H9 (cell line): ENCODE data around the gene GALNT9. TPM values are rescaled to one million over a fixed set of nuclear protein-coding genes. Genes with fewer than 3 reads are reported as not detected.

ENCODE experiments used
- DNase-seq: peaks from one replicate; pipeline ENCODE4 v3.0.0-alpha.2; 2017
- H2AFZ ChIP-seq: one replicate; pipeline ENCODE4 v1.6.1; 2013; ENCODE audit warnings: mild to moderate bottlenecking, low read length, control low read depth, moderate library complexity
- H2AK5ac ChIP-seq: 2 replicates; pipeline ENCODE4 v1.6.1; 2013; ENCODE audit warnings: low read length, control low read depth, mixed read lengths; ENCODE audit not compliant: insufficient read length
- H2BK120ac ChIP-seq: one replicate; pipeline ENCODE4 v1.6.1; 2013; ENCODE audit warnings: low read depth, mild to moderate bottlenecking, low read length, control low read depth, inconsistent platforms; ENCODE audit not compliant: poor library complexity, severe bottlenecking
- H2BK12ac ChIP-seq: 2 replicates; pipeline ENCODE4 v1.6.1; 2013; ENCODE audit warnings: low read length, control low read depth, mixed read lengths, low read depth; ENCODE audit not compliant: insufficient read length
- H2BK15ac ChIP-seq: 2 replicates; pipeline ENCODE4 v1.6.1; 2013; ENCODE audit warnings: low read depth, low read length, control low read depth
- H2BK20ac ChIP-seq: one replicate; pipeline ENCODE4 v1.6.1; 2013; ENCODE audit warnings: low read depth, mild to moderate bottlenecking, low read length, control low read depth, inconsistent platforms; ENCODE audit not compliant: poor library complexity, severe bottlenecking
- H2BK5ac ChIP-seq: 2 replicates; pipeline ENCODE4 v1.6.1; 2013; ENCODE audit warnings: low read length, control low read depth, mixed read lengths; ENCODE audit not compliant: insufficient read length
- H3K14ac ChIP-seq: 2 replicates; pipeline ENCODE4 v1.6.1; 2013; ENCODE audit warnings: low read length, control low read depth; ENCODE audit not compliant: insufficient read depth
- H3K18ac ChIP-seq: 2 replicates; pipeline ENCODE4 v1.6.1; 2013; ENCODE audit warnings: low read depth, mild to moderate bottlenecking, mixed read lengths, low read length, control low read depth; ENCODE audit not compliant: insufficient read length
- H3K23ac ChIP-seq: 2 replicates; pipeline ENCODE4 v1.6.1; 2013; ENCODE audit warnings: low read length, control low read depth, mixed read lengths, low read depth; ENCODE audit not compliant: insufficient read length
- H3K23me2 ChIP-seq: 2 replicates; pipeline ENCODE4 v1.6.1; 2013; ENCODE audit warnings: low read depth, mild to moderate bottlenecking, mixed read lengths, low read length, control low read depth; ENCODE audit not compliant: insufficient read length, poor library complexity, severe bottlenecking
- H3K27ac ChIP-seq: 2 replicates; pipeline ENCODE4 v1.5.1; 2013; ENCODE audit warnings: low read length, control low read depth, mixed read lengths, low read depth; ENCODE audit not compliant: insufficient read length
- H3K27me3 ChIP-seq: 2 replicates; pipeline ENCODE4 v1.6.1; 2013; ENCODE audit warnings: low read length, control low read depth, inconsistent platforms; ENCODE audit not compliant: insufficient read depth
- H3K4ac ChIP-seq: 2 replicates; pipeline ENCODE4 v1.6.1; 2013; ENCODE audit warnings: low read depth, mild to moderate bottlenecking, control low read depth, inconsistent platforms, low read length, moderate library complexity
- H3K4me1 ChIP-seq: 2 replicates; pipeline ENCODE4 v1.6.1; 2013; ENCODE audit warnings: low read length, control low read depth, inconsistent platforms; ENCODE audit not compliant: insufficient read depth
- H3K4me2 ChIP-seq: 2 replicates; pipeline ENCODE4 v1.6.1; 2013; ENCODE audit warnings: low read length, control low read depth, mixed read lengths; ENCODE audit not compliant: insufficient read length, insufficient read depth
- H3K56ac ChIP-seq: 2 replicates; pipeline ENCODE4 v1.6.1; 2013; ENCODE audit warnings: low read depth, mild to moderate bottlenecking, mixed read lengths, low read length, control low read depth; ENCODE audit not compliant: insufficient read length
- H3K79me1 ChIP-seq: 2 replicates; pipeline ENCODE4 v1.6.1; 2013; ENCODE audit warnings: low read depth, mild to moderate bottlenecking, moderate library complexity, low read length, control low read depth, inconsistent platforms; ENCODE audit not compliant: insufficient read depth, poor library complexity, severe bottlenecking
- H3K79me2 ChIP-seq: 2 replicates; pipeline ENCODE4 v1.6.1; 2013; ENCODE audit warnings: low read length, control low read depth, inconsistent platforms; ENCODE audit not compliant: insufficient read depth
- H3K9ac ChIP-seq: 2 replicates; pipeline ENCODE4 v1.6.1; 2013; ENCODE audit warnings: low read length, control low read depth, mixed read lengths; ENCODE audit not compliant: insufficient read length; ENCODE audit errors: extremely low read depth
- H3K9me3 ChIP-seq: one replicate; pipeline ENCODE4 v1.6.1; 2013; ENCODE audit warnings: low read depth, low read length, inconsistent platforms; ENCODE audit not compliant: control insufficient read depth
- H3T11ph ChIP-seq: one replicate; pipeline ENCODE4 v1.6.1; 2013; ENCODE audit warnings: mild to moderate bottlenecking, low read length, control low read depth, inconsistent platforms
- H4K20me1 ChIP-seq: one replicate; pipeline ENCODE4 v1.6.1; 2013; ENCODE audit not compliant: control insufficient read depth, insufficient read length, insufficient read depth
- H4K5ac ChIP-seq: 2 replicates; pipeline ENCODE4 v1.6.1; 2013; ENCODE audit warnings: low read depth, mild to moderate bottlenecking, mixed read lengths, low read length, control low read depth; ENCODE audit not compliant: insufficient read length
- H4K8ac ChIP-seq: replicated peaks from 2 replicates; pipeline ENCODE4 v1.6.1; 2013; ENCODE audit warnings: low read length, control low read depth, mixed read lengths, low read depth; ENCODE audit not compliant: insufficient read length
- H4K91ac ChIP-seq: 2 replicates; pipeline ENCODE4 v1.6.1; 2013; ENCODE audit warnings: low read depth, mild to moderate bottlenecking, moderate library complexity, mixed read lengths, low read length, control low read depth; ENCODE audit not compliant: insufficient read length
- H3K27ac Mint-ChIP-seq, 3 experiments: 2 replicates in 2 of 3; 3 replicates in 1 of 3; pipeline ENCODE4 v1.8.0; 2020 to 2021; ENCODE audit warnings: mixed read lengths in 3 of 3, mild to moderate bottlenecking in 1 of 3, moderate library complexity in 1 of 3
- H3K27me3 Mint-ChIP-seq: 2 replicates; pipeline ENCODE4 v1.8.0; 2021; ENCODE audit warnings: low read depth, mild to moderate bottlenecking, moderate library complexity, mixed read lengths
- H3K36me3 Mint-ChIP-seq, 3 experiments: 2 replicates in 2 of 3; 3 replicates in 1 of 3; pipeline ENCODE4 v1.8.0; 2020 to 2021; ENCODE audit warnings: low read depth in 3 of 3, mixed read lengths in 3 of 3; ENCODE audit not compliant: insufficient read depth in 1 of 3
- H3K4me1 Mint-ChIP-seq, 2 experiments: 2 replicates each; pipeline ENCODE4 v1.8.0; 2020; ENCODE audit warnings: mixed read lengths in 2 of 2
- H3K4me3 Mint-ChIP-seq, 2 experiments: 2 replicates in 1 of 2; 3 replicates in 1 of 2; pipeline ENCODE4 v1.8.0; 2020 to 2021; ENCODE audit warnings: mild to moderate bottlenecking in 2 of 2, mixed read lengths in 2 of 2, moderate library complexity in 1 of 2
- H3K9me3 Mint-ChIP-seq, 2 experiments: 2 replicates in 1 of 2; 3 replicates in 1 of 2; pipeline ENCODE4 v1.8.0; 2020; ENCODE audit warnings: mild to moderate bottlenecking in 2 of 2, mixed read lengths in 2 of 2, moderate library complexity in 1 of 2
- WGBS: extraction: QIAGEN DNeasy Blood & Tissue Kit; methylation state at CpG from one replicate; pipeline ENCODE4 v1.1.7; 2013; ENCODE audit warnings: missing lambda C conversion rate, low lambda C conversion rate, mixed read lengths; ENCODE audit not compliant: insufficient read length; ENCODE audit errors: extremely low coverage; 5-methylcytosine and 5-hydroxymethylcytosine counted together
- total RNA-seq: library from RNA; stranded (reverse); gene quantifications from 2 replicates; pipeline ENCODE4 v1.2.1, GENCODE V29; 2021
- TF ChIP-seq, protein P1 (sequence below): fragments of 200-600 bp; sonication (generic); conservative IDR thresholded peaks from 3 replicates; pipeline ENCODE4 v1.8.0; 2021; ENCODE audit warnings: antibody characterized with exemption, mild to moderate bottlenecking

Gene GALNT9
- total RNA-seq, 1 experiment from 2014 or later: 0.35 TPM

DNA sequence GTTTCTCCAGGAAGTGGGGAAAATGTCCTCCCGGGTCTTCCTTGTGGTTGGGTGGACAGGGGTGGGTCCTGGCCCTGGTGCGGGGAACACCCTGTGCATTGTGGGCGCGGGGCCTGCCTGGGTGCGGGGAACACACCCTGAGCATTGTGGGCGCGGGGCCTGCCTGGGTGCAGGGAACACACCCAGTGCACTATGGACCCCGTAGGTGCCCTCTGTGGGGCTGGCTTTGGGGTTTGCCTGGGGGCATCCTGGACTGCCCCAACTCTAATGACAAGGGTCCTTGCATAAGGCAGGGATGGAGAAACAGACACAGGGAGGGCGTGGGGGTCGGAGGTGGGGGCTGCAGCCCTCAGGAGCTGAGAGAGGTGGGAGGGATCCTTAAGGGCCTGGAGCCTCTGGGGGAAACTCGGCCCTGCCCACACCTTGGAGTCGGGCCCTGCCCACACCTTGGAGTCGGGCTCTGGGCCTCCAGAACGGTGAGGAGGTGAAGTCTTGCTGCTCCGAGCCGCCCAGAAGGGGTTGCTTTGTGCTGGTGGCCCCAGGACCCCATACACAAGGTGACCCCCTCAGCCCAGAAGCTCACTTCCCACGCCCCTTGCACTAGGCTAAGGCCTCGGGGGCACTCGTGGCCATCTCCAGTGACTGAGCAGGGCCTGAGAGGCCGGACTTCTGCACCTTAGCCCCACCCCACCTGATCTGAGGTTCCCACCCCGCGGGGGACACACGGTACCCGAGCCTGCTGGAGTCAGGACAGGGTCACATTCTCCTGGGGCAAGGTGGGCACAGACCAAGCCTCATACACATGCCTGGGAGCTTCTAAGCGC is 69.3 kb downstream of the GALNT9 start:
- Mint-ChIP-seq H3K4me1 (peaks cover 14 to 16% of the 10 kb centered on the region in 2 experiments), H3K27me3 (peaks cover 40% of the 10 kb centered on the region), H3K4me3 (no peak overlapping the region), H3K9me3 (no peaks in the 10 kb centered on the region), H3K27ac (no peak overlapping the region), H3K36me3 (no peaks in the 10 kb centered on the region)
- H2BK12ac ChIP-seq: no peak overlapping the region
- H4K5ac ChIP-seq: no peak overlapping the region
- H4K91ac ChIP-seq: no peak overlapping the region
- H2BK20ac ChIP-seq: no peak overlapping the region
- H4K8ac ChIP-seq: no peak overlapping the region
- H3K23ac ChIP-seq: no peak overlapping the region
- no peaks in the 10 kb centered on the region for H3K9me3 ChIP-seq
- no CpG with 5 or more reads among the region's 25 CpGs for WGBS
- no peak overlapping the region for H3T11ph ChIP-seq
- no peak overlapping the region for H2AFZ ChIP-seq
- no peak overlapping the region for H2BK120ac ChIP-seq
- no peak overlapping the region for H3K4me2 ChIP-seq
- H4K20me1 ChIP-seq: no peaks in the 10 kb centered on the region
- H3K14ac ChIP-seq: no peak overlapping the region
- no peak overlapping the region for H3K18ac ChIP-seq
- peaks cover under 1% of the 10 kb centered on the region; the same call in 1 of the 2 replicates for H3K4me1 ChIP-seq
- no peak overlapping the region for H3K27ac ChIP-seq
- H3K79me2 ChIP-seq: no peaks in the 10 kb centered on the region
- TF ChIP-seq, protein P1, sequence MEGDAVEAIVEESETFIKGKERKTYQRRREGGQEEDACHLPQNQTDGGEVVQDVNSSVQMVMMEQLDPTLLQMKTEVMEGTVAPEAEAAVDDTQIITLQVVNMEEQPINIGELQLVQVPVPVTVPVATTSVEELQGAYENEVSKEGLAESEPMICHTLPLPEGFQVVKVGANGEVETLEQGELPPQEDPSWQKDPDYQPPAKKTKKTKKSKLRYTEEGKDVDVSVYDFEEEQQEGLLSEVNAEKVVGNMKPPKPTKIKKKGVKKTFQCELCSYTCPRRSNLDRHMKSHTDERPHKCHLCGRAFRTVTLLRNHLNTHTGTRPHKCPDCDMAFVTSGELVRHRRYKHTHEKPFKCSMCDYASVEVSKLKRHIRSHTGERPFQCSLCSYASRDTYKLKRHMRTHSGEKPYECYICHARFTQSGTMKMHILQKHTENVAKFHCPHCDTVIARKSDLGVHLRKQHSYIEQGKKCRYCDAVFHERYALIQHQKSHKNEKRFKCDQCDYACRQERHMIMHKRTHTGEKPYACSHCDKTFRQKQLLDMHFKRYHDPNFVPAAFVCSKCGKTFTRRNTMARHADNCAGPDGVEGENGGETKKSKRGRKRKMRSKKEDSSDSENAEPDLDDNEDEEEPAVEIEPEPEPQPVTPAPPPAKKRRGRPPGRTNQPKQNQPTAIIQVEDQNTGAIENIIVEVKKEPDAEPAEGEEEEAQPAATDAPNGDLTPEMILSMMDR: no peak
- no peaks in the 10 kb centered on the region for H3K23me2 ChIP-seq
- no peak overlapping the region for H2BK5ac ChIP-seq
- H3K79me1 ChIP-seq: no peaks in the 10 kb centered on the region
- no peak overlapping the region for H3K4ac ChIP-seq
- no peak overlapping the region for H3K9ac ChIP-seq
- DNase-seq: no peak
- H2AK5ac ChIP-seq: no peak overlapping the region
- no peak overlapping the region for H3K56ac ChIP-seq
- no peak overlapping the region for H2BK15ac ChIP-seq
- no peaks in the 10 kb centered on the region; the same call in 1 of the 2 replicates for H3K27me3 ChIP-seq
